GM19043 (cell line): Measurements from ENCODE around the gene SLCO3A1.

Source experiments
- ATAC-seq: cut with Tn5 transposase; IDR thresholded peaks from one replicate; pipeline ENCODE4 v1.9.1; 2021; ENCODE audit warnings: low read depth; ENCODE audit not compliant: unreplicated experiment

SLCO3A1 gene

DNA sequence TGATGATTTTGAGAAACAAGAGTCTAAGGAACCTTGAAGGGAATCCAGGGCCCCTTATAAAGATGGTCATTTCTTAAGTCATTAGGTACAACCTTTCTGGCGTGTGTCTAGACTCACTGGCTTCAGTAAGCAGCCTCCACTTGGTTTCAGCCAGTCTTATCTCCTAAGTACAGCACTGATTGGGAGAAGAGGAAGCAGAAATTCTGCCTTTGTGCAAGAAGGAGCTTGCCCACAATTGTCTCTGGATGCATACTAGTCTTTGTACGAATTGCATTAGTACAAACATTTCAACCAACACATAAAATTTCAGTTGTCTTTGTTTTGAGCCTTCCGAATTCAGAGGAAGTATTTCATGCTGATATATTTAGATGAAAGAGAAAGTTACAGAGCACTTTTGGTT lies 139.4 kb downstream of the SLCO3A1 start:
- ATAC-seq: no peak

DNA sequence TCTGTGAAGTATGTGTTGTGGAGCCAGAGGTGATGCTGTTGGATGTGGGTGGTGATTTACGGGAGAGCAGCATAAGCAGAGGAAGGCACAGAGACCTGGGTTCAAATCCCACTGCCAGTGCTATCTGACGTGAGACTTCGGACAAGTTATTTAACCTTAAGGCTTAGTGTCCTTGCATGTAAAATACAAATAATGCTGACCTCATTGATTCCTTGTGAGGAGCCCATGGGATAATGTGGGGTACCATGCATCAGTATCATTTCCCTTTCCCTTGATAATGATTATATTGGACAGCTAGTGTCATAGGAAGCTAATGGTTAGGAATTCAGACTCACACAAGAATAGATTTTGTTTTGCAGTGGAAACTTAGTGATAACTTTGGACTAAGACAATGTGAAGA lies 141.6 kb downstream of the SLCO3A1 start:
- no peak for ATAC-seq

DNA sequence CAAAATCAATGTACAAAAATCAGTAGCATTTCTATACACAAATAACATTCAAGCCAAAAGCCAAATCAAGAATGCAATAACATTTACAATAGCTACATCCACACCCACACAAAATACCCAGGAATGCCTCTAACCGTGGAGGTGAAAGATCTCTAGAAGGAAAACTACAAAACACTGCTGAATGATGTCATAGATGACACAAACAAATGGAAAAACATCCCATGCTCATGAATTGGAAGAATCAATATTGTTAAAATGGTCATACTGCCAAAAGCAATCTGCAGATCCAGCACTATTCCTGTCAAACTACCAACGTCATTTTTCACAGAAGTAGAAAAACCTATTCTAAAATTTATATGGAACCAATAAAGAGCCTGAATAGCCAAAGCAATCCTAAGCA lies 143.7 kb downstream of the SLCO3A1 start:
- no peak for ATAC-seq

DNA sequence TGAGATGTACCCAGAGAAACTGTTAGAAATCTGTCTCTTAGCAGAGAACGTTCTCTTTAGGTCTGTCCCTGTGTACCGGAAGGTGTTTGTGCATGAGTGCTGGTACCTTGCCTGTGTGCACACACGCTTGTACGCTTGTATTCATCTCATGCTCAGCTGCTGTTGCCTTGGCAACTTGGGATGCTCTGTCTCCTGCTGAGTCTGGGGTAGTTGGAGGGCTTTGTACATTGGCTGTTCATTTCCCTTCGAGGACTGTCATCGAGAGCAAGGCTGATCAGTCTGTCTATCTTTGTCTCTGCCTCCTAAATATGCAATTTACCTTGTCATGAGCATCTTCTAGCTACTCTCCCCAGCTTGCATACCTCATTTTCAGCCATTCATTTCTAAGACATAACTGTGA lies 147.2 kb downstream of the SLCO3A1 start:
- ATAC-seq: no peak

DNA sequence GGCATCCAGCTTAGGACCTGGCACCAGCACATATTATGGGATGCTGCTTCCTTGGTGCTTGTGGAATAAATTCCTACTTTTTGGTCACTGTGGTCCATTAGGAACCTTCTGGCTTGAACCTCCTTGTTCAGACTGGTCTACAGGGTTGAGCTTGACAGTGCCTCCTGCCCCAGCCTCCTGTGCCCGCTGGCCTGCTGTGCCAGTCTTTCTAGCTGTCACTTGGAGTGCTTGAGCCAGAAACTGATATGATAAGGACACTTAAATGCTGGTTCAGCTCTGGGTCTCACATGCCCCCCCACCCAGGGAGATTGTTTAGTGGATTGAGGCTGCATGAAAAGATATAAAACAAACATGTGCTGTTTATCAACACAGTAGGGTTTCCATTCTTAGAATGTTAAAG lies 147.8 kb downstream of the SLCO3A1 start:
- no peak for ATAC-seq

DNA sequence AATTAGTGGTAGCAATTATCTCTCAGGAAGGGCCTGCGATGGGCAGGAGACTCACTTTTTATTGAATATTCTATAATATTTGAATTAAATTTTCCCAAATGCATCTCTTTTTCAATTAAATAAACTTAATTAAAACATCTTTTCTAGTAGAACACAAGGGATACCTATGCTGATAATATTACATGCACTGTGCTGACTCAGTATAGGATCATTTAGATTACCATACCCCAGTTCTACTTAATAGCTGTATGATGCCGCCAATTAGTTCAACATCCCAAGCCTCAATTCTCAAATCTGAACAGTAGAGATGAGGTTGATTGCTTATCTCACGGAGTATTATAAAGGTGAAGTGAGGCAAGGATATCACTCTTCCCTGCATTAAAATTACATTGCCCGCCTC lies 149.2 kb downstream of the SLCO3A1 start:
- ATAC-seq: no peak

DNA sequence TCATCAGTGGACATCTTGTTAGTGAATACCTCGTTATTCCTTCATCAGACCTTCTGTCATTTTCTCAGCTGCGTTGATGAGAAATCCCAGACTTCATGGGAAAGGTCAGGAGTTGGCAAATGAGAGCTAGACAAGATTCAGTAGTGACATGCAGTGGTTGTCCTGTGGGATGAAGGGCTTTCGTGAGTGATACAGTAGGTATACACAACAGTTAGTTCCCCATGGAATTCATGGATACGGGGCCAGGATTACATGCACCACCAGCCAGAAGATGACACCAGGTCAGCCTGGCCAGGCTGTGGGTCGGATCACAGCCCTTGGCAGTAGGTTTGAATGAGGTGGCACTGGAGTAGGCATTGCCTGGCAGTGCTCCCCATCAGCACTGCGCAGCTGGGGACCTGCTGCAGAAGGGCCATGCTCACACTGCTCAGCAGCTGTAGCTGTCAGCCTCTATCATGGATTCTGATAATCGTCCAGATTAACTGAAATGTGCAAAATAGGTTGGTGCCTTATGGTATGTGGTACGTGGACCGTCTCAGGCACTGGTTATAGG lies 150.1 kb downstream of the SLCO3A1 start:
- ATAC-seq: no peak

DNA sequence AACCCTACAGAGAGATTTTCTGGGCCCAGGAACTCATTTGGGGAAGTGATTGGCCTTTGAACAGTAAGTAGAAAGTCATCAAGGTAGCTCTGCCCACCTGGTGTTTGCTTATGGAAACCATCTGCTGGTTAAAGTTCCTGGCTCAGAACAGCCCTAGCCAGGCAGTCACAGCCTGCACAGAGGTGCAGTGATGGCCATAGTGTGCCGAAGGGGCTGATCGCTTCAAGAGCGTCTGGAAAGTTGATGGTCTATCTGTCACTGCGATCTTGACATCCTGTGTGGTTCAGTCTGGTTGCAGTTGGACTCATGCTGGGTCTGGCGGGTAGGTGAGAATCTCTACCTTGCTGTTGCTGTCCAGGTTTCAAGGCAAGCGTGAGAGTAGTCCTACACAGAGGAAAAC lies 151.6 kb downstream of the SLCO3A1 start:
- ATAC-seq: no peak

DNA sequence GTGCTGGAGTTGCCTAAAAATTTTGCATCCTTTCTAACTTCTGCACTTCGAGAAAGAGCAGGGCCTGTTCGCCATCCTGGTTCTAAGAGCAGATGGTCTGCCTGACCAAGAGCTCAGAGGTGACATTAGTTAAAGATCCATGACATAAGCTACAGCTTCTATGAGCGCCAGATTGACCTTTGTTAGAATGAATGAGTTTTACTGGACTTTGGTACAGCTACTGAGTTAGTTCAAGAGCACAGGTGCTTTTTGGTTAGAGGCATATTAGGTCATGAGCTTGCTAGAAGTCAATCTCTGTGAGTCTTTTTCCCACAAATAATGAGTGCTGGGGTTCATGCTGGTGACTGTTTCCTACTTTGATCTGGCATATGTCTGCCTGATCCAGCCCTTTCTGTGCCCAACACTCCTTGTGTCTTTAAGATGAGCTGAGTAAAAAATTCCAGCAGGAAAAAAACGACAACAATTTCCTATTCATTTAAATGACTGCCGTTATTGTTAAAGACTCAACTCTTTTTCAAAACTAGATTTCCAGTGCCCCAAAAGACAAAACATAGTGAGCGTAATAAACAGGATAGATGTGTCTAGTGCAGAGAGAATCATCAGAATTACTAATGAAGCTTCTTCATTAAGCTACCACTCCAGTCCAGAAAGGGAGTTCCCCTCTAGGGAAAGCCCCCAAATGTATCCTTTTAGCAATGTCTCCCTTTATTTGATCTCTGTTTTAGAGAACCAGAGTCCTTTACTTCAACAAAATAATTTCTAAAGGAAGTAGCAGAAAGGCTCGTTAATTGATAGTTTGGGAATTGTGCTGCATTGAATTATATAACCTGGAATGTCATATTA lies 152.9 kb downstream of the SLCO3A1 start:
- no peak for ATAC-seq

DNA sequence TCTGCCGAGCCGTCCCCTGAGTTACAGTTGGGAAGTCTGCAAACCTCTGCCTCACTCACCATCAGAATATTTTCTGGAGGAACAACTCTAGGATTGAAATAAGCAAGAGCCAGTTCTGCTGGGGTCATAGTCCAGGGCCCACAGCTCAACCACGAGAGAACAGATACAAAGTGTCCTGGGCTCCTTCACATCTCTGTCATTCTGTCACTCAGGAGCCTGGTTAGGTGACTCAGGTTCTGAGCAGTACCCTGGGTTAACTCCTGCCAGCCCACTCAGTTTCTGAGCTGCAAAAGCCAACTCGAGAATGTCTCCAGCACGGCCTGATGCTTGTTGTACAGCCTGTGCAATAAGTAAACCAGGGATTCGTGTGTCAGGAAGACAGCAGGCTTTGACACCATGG lies 155.7 kb downstream of the SLCO3A1 start:
- ATAC-seq: no peak

DNA sequence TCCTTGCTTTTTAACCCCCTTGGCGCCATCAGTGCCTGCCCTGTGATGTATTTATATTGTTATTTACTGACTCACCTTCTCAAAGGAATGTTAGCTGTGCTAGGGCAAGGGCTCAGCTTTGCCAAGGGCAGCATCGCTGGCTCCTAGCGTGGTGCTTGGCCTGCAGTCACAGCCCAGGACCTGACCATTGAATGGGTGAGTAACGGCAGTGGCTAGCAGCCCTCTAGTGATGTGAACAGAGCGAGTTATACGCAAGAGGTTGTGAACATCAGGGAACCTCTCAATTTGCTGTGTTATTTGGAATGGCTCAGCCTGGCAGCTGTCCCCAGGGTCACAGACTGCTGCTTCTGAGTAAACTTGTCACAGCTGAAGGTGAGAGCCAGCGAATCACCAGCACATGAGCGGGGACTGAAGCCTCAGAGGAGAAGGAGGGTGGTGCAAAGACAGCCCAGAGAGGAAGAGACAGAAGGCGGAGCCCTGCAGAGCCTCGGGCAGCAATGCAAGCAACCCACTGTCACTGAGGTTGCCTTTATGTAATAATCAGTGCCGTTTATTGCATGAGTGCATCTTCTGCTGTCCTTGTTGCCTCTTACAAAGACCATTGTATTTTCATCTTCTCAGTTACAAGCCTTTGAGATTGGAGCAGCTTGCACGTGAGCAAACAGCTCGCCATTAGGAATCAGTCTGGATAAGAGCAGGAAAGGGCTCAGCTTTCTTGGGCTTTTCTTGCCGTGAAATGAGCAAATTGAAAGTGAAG lies 158.3 kb downstream of the SLCO3A1 start:
- ATAC-seq: no peak

DNA sequence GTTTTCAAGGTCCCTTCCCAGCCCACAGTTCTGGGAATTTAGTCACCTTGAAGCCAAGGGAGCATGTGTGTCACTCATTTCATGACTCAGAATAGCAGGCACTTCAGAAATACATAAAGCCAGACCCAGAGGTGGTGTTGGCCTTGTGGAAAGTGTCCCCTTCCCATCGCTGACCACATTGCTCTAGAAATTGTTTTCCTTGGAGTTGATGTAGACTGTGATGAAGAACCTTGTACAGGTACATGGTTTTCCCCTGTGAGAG lies 158.8 kb downstream of the SLCO3A1 start:
- no peak for ATAC-seq

DNA sequence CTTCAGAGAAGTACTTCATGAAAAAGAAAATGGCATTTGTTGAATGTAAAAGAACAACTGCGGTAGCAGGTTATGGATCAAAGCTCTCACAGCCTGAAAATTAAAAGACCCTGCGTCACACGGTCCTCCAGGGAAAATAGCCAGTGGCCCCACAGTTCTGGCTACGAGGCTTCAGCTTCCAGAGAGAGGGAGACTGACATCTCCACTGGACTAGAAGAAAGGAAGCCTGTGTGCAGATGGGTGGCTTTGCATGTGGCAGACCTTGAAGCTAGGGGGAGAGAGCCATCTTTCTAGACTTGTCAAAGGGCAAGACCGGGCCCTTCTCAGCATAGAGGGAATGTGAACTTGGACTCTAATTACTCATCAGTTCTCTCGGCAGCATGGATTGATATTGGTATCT lies 159.4 kb downstream of the SLCO3A1 start:
- ATAC-seq: no peak

DNA sequence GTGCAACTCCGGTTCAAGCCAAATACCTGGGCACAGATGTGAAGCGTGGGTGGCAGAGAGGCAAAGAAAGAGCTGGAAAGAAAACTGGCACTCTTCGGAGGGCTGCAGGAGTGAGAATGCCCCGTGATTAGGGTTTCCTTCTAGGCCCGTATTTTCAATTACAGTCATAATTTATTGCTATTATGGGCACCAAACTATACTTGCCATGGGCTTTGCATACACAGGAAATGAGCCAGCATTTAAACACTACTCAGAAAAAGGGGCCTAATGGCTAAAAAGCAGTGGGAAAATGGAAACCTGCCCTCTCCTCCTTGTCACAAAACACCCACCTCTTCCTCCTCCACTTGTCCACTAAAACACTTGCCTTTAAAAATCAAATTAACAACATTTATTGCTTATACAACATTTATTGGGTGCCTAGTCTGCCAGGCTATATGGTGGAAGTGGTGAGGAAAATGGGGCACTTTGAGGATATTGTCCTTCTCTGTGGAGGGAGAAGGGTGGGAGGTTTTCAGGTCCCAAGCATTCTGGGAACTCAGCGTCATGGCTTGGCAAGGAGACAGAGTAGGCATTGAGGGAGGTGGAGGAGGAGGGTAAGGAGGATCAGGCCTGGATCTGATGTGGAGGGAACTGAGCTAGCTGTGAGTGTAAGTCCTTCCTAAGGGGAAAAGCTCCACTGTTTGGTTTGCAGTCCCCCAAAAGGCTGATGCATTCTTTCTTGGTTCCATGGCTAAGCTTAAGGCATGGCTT lies 160.9 kb downstream of the SLCO3A1 start:
- no peak for ATAC-seq

DNA sequence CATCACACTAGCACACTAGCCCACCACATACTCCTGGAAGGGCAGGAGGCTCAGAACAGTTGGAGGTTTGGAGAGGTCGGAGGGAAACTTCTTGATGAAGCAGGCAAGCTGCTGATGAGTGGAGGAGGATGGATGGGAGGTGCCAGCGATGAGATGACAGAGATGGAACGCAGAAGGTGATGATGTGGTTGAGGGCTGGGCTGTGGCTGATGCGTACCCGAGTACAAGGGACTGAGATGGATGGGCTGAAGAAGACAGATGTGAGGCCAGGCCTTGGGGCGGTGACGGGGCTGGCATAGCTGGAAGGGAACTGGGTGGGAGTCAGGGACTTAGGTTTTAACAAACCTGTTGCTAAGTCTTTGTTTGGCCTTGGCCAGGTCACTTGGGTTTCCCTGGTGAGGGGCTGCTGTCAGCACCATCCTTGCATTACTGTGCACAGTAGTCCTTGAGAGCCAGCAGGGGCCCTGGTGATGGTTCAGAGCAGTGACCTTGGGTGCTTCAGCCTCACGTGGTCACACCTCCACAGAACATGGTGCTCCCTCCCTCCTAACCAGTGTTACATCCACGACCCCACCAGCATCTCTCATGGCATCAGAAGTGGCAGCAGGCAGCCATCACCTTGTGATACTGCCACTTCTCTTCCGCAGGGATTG lies 164.5 kb downstream of the SLCO3A1 start:
- no peak for ATAC-seq

DNA sequence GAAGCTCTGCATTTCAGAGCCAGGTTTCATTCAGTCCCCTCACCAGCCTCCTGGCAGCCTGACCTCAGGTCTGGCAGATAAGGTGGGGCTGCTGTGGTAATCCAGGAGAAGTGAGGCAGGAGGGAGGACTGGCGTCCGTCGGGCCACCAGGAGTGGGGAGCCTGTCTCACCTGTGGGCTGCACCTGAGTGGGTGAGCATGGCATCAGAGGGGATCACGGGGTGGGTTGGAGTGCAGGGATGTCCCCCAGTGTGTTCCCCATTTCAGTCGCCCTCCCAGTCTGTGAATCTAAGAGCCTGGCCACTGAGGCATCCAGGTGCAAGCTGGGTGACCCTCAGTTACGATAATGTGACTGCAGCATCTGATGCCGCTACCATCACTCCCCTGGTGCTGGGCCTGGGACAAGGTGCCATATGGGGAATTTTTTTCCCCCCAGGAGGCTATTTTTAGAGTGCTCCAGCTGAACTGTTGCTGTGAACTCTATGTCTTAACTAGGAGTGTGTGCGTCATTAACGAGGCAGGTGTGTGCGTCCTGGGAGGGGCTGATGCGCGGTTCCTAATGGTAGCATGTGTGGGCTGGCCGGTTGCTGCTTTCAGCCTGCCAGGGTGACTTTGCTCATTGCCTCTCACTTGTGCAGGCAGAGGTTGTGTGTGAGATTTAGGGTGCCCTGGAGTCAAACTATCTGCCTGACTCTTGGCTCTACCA lies 165.2 kb downstream of the SLCO3A1 start:
- no peak for ATAC-seq

DNA sequence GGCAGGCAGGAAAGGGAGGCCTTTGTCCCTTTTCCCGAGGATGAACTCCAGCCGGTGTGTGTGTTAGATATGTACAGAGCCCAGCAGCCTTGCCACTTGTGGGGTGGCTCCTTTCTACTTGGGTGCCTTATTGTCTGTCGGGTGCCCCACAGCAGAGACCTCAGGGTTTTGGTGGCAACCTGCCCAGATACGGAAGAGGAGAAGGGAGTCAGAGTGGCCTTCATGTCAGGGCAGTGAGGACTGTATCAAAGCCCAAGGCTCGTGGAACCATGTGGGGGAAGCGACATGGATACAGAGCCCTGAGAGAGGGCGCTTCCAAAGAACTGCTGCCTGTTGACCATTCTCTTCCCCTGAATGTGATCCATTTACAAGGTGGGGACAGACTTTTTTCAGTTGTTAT lies 166.2 kb downstream of the SLCO3A1 start:
- no peak for ATAC-seq

DNA sequence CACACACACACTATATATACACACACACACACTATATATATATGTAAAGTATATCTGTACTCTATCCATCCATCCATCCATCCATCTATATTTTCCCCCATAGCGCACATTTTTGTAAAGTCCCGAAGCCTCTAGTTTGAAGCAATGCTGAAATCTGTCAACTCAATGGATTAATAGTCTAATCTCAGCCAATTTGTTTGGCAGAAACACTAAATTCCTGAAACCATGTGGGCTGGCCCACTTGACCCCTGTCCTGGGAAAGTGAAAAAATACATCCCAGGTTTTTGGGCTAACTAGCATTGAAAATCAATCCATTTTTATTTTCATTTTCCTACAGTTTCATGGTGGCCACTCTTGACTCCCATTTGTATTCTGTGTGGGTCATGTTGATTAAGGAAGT lies 166.7 kb downstream of the SLCO3A1 start:
- ATAC-seq: no peak

DNA sequence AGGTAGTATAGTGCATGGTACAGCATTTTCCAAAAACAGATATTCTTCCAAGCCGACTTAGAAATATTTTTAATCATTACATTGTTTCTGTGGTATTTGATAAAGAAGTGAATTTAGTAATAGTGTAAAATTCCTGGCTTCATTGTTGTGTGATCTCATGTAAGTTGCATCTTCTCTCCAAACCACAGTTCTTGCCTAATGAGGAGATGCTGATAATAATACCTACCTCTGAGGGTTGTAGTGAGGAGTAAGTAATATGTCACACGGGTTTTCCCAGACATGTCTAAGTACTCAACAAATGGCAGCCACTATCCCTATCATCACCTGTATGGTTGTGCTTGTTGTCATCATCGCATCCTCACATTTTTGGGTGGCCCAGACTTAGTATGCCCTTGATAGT lies 167.3 kb downstream of the SLCO3A1 start:
- no peak for ATAC-seq

DNA sequence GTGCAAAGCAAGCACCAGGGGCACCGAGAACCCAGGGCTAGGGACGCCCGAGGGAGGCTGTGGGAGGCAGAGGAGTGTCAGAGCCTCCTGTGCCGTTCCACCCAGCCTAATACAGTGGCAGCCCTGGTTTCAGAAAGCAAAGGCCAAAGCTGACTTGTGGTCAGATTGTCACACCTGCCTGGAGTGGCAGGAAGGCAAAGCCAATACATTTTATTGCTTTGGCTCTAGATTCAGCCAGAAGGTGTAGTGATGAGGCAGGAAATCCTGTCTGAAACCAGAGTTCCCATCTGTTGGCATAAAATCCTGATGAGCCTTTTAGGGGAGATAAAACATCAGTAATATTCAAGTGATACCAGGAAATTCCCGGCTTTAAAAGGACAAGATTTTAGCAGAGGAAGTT lies 168.3 kb downstream of the SLCO3A1 start:
- ATAC-seq: no peak
